ENCODE measurements around the gene STK24. TPM values are rescaled to one million over a fixed set of nuclear protein-coding genes. Genes with fewer than 3 reads are reported as not detected.

STK24 gene
- total RNA-seq, 1 experiment from 2014 or later = 121 TPM

DNA sequence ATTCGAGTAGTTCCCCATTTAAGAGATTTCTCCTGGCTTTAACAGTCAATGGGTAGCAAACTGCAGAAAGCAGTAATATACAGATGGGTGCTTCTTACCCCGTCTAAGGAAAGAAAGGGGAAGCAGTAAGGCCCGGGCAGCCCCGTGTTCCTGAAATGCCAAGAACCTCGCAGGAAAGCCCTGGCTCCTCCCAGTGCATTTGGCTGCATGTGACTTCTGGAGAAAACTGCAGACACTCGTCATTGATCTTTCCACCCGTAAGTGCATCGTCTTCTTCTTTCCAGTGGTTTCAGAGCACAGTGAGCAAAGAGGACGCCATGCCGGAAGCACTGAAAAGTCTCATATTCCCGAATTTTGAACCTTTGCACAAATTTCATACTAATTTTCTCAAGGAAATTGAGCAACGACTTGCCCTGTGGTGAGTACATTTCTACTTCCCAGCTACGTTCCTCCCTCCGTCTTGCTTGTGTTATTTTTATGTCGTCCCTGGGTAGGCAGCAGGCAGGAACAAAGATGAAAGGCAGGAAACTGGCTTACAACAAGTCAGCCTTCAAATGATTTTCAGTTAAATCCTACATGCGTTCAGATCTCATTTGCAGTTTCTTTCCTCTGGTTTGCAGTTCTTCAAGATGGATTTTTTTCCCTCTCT, 165.2 kb downstream of the STK24 start:
- DNase-seq (ENCODE audit: low spot score) = no peak

DNA sequence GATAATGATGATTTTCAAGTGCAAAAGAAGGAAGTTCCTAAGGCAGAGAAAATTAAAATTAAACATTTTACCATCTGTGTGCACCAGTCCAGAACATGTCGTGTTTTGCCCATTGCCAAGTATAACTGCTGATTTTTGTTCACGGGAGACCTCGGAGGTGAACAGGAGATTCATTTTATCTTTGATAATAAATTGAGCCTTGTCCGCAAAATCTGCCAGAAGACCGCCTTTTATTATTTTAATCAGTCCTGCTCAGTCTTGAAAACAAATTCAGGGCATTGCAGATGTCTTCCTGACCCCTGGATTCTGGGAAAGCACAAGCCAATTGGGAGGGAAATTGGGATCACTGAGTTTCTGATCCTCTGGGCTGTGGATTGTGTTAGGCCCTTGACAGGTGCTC, 165.9 kb downstream of the STK24 start:
- no peak for DNase-seq (ENCODE audit: low spot score)

DNA sequence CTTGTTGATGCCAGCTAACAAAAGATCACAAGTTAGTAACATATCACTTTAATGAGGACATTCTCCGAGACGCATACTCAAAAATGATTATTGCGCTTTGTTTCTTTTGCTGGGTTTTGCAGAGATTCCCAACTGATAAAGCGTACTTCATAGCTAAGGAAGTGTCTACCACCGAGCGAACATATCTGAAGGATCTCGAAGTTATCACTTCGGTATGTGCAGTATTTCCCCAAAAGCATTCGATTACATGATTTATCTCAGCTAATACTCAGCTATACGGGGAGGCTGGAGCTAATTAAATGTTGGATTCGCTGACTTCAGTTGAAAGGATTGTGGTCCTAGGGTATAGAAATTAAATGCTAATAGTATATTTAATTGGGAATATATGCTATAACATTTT, 166.3 kb downstream of the STK24 start:
- no peak for DNase-seq (ENCODE audit: low spot score)

- DNase-seq (ENCODE audit: low spot score) = no peak
Observed at GRCh38 chr13:98409281-98409680, 167.6 kb downstream of the STK24 start.

DNA sequence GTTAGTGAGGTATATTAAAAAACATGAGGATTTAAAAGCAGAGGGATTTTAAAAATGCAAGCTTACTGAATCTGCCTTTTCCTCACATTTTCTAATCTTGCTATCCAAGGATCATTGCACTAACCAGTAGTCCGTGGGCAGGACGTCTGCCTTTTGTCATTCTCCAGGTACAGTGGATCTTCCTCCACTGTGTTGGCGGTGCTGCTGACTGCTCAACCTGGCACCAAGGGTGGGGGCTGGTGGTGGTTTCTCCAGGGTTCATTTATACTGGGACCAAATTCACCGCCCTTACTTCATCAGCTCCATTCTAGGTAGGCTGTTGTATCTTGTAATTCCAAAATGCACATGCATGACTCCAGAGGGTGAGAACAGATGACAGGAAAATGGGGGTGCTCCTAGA, 169.3 kb downstream of the STK24 start:
- DNase-seq (ENCODE audit: low spot score) = no peak

DNA sequence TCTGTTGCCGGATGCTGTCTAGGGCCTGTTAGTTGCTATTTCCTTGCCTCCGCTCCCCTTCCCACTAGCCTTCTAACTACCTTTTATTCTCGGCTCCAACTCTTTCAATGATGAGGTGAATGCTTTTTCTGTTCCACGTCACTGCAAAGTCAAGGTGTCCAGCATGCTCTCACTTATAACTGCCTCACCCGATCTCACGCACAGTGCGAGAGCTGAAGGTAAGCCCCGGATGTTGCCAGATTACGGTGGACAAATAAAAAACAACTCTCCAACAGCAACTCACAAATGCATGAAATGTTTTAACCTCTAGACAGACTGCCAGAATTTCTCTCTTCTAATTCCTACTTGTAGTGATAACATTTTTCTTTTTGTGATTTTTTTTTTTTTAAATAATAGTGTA, 169.9 kb downstream of the STK24 start:
- DNase-seq (ENCODE audit: low spot score) = no peak

- DNase-seq (ENCODE audit: low spot score) = no peak
Observed at GRCh38 chr13:98406427-98406826, 170.5 kb downstream of the STK24 start.

- no peak for DNase-seq (ENCODE audit: low spot score)
Observed at GRCh38 chr13:98405690-98406344, 171.1 kb downstream of the STK24 start.

GRCh38 chr13:98405107-98405571, 171.8 kb downstream of the STK24 start:
- DNase-seq (ENCODE audit: low spot score) = no peak

GRCh38 chr13:98403076-98403475, 173.8 kb downstream of the STK24 start:
- no peak for DNase-seq (ENCODE audit: low spot score)

DNA sequence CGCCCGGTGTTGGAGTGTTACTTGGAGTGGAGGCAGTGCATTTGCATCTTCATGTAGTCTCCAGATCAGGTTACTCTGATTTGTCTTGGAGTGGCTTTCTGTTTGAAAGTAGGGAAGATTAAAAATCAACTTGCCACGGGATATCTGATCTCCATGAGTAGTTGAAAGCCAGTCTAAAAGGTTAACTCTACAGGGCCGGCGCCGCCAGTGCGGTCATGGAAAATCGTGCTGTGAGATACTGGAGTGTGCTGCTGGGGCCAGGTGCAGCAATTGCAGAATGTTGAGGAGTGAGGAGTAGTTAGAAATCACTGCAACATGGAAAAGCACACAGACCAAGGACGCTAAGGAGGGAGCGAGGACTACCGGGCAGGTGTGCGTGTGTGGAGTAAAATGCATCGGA, 175.0 kb downstream of the STK24 start:
- no peak for DNase-seq (ENCODE audit: low spot score)

GRCh38 chr13:98399756-98400155, 177.2 kb downstream of the STK24 start:
- DNase-seq (ENCODE audit: low spot score) = no peak

DNA sequence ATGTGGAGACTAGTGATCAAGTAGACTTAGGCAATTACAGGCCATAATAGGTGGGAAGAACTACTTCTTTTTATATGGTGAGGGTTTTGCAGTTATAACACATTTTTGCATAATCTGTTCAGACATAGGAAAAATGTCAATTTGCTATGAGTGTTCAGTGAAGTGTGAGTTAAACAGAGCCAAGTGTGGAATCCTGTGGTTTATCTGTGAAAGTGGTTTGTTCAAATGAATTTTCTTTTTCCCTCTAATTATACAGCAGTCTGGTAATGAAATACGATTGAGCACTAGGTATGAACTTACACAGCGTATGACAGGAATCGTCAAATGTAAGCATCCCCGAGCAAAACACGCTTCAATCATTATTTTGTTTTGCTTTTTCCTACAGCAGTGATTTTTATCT, 178.3 kb downstream of the STK24 start:
- no peak for DNase-seq (ENCODE audit: low spot score)

- no peak for DNase-seq (ENCODE audit: low spot score)
Observed at GRCh38 chr13:98397861-98398260, 179.0 kb downstream of the STK24 start.

GRCh38 chr13:98397221-98397620, 179.7 kb downstream of the STK24 start:
- no peak for DNase-seq (ENCODE audit: low spot score)

DNA sequence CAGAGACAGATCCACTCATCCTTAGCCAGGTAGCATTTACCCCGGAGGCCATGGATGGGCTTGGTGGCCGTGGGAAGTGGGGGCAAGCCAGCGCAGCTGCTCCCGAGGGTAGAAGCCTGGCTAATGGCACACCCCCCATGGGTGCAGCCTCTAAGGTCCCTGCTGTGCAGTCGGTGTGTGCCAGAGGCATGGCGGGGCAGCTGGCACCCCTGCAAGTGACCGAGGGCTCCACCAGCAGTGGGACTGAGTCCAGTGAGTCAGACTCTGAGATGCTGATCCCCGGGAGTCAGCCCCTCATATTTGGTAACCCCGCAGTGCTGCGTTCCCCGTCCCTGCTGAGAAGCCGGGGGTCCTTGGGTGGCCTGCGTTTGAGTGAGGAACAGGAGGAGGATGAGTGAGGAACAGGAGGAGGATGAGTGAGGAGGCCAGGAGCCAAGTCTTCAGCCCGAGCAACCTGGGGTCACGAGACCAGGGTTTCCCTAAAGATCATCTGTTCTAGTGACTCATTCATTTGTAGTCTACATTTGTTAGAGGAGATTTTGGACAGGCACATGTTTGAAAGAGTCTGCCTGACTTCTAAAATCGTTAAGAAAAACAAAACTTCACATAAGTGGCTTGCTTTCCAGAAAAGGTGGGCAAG, 180.7 kb downstream of the STK24 start:
- no peak for DNase-seq (ENCODE audit: low spot score)

Other genes with a start within 250 kb of the STK24 start
- not detected in 2 replicates for gene SLC15A1, start 175.6 kb upstream of the STK24 start, total RNA-seq (2014; rRNA removed; shearing (Covaris generic))